Muscle layer of duodenum (tissue), 2 donors: Measurements from ENCODE around the gene CASS4.

Source experiments
- H3K27ac ChIP-seq: one replicate; pipeline ENCODE4 v1.7.0; 2013; ENCODE audit warnings: mild to moderate bottlenecking, low read length
- H3K27me3 ChIP-seq: one replicate; pipeline ENCODE4 v1.7.0; 2013; ENCODE audit warnings: low read depth, mild to moderate bottlenecking, control low read depth, low read length
- H3K36me3 ChIP-seq, 2 donors: one replicate each; pipeline ENCODE4 v1.7.0; 2013; ENCODE audit warnings: low read length in 2 of 2, control low read depth in 1 of 2, mild to moderate bottlenecking in 1 of 2; ENCODE audit not compliant: insufficient read depth in 2 of 2, control insufficient read depth in 1 of 2
- H3K4me1 ChIP-seq, 2 donors: one replicate each; pipeline ENCODE4 v1.7.0; 2013; ENCODE audit warnings: low read length in 2 of 2, mild to moderate bottlenecking in 2 of 2, control low read depth in 1 of 2, moderate library complexity in 1 of 2; ENCODE audit not compliant: insufficient read depth in 2 of 2, control insufficient read depth in 1 of 2
- H3K4me3 ChIP-seq, 2 donors: one replicate each; pipeline ENCODE4 v1.7.0; 2013; ENCODE audit warnings: low read length in 2 of 2, low read depth in 1 of 2, mild to moderate bottlenecking in 1 of 2
- H3K9me3 ChIP-seq, 2 donors: one replicate each; pipeline ENCODE4 v1.7.0; 2013; ENCODE audit warnings: low read length in 2 of 2, control low read depth in 1 of 2, mild to moderate bottlenecking in 1 of 2; ENCODE audit not compliant: control insufficient read depth in 1 of 2
- donor health status: healthy.

Gene CASS4

GRCh38 chr20:56412473-56412790 lies 372 bp downstream of the CASS4 start:
- Histone ChIP-seq H3K27me3 (no peaks in the 10 kb centered on the region), H3K36me3 (peaks cover 2 to 9% of the 10 kb centered on the region in 2 donors), H3K27ac (peak overlapping the region; percentile 84), H3K4me1 (peaks cover 0 to 9% of the 10 kb centered on the region in 2 donors), H3K4me3 (peak overlapping the region; percentile 32 to 40), H3K9me3 (no peaks in the 10 kb centered on the region)

- no peaks in the 10 kb centered on the region for H3K27me3 ChIP-seq
- H3K9me3 ChIP-seq, result no peaks in the 10 kb centered on the region
- H3K27ac ChIP-seq, result peak overlapping the region; percentile 84
- peaks cover 0 to 9% of the 10 kb centered on the region in 2 donors for H3K4me1 ChIP-seq
- peak overlapping the region; percentile 32 to 40 for H3K4me3 ChIP-seq
- H3K36me3 ChIP-seq, result peaks cover 0 to 4% of the 10 kb centered on the region in 2 donors
Measured at GRCh38 chr20:56412949-56413348, 889 bp downstream of the CASS4 start.

- Histone ChIP-seq H3K27me3 (no peaks in the 10 kb centered on the region), H3K27ac (no peak overlapping the region), H3K4me1 (peaks cover 0 to 4% of the 10 kb centered on the region in 2 donors), H3K9me3 (no peaks in the 10 kb centered on the region), H3K36me3 (no peaks in the 10 kb centered on the region), H3K4me3 (no peak overlapping the region)
Measured at GRCh38 chr20:56414842-56415765, 3.0 kb downstream of the CASS4 start.

DNA sequence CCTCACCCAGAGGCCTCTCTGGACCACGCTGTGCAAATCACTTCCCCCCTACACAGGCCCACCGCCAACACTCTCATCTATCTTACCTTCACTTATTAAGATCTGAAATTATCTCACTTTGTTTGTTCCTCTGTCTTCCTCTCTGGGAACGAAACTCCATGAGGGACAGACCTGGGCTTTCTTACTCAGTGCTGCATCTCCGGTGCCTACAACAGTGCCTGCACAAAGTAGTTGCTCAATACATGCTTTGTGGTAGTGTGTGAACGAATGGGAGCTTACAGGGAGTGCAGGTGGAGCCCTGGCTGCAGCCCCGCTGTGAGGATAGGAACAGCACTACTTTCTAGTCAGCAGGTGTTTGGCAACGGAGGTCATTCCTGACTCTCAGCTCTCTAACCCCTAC lies 5.3 kb downstream of the CASS4 start:
- Histone ChIP-seq H3K9me3 (no peaks in the 10 kb centered on the region), H3K4me3 (no peak overlapping the region), H3K36me3 (no peaks in the 10 kb centered on the region), H3K27ac (no peak overlapping the region), H3K4me1 (no peaks in the 10 kb centered on the region), H3K27me3 (no peaks in the 10 kb centered on the region)

DNA sequence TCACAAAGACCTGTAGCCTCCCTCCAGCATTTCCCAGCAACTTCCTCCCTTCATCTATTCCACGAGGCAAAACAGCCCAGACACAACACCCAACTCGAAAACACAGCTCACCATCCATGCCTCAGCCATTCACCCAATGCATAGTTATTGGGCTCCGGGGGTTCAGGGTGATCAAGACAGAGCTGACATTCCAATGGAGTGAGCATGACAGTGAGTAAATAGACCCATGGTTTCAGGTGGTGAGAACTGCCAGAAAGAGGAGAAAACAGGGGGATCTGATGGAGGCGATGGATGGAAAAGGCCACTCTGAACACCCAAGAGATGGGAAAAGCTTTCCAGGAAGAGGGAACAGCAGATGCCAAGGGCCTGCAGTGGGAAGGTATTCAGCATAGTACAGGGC lies 5.9 kb downstream of the CASS4 start:
- Histone ChIP-seq H3K9me3 (no peaks in the 10 kb centered on the region), H3K27me3 (no peaks in the 10 kb centered on the region), H3K4me1 (peaks cover 0 to 3% of the 10 kb centered on the region in 2 donors), H3K4me3 (no peak overlapping the region), H3K36me3 (no peaks in the 10 kb centered on the region), H3K27ac (peak overlapping the region; percentile 6)

DNA sequence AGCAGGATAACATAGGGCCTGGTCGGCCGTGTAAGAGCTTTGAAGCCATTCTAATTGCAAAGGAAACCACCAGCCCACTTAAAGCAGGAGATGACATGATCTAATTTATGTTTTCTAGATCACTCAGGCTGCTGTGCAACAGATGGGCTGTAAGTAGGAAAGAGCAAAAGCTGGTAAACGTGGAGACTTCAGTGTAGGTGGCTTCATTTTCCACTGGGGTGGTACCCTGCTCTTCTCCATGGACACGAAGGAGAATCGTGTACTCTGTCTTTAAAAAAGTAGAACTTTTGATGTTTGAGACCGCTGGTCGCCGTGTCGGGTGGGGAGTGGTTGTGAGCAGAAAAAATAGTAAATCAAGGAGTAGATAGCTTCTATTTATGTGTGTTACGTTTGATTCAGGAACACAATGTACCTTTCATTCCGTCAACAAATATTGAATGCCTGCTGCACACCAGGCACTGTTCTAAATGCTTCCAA lies 6.4 kb downstream of the CASS4 start:
- Histone ChIP-seq H3K27ac (peak overlapping the region; percentile 6), H3K4me1 (peaks cover 0 to 3% of the 10 kb centered on the region in 2 donors), H3K9me3 (no peaks in the 10 kb centered on the region), H3K27me3 (no peaks in the 10 kb centered on the region), H3K36me3 (no peaks in the 10 kb centered on the region), H3K4me3 (no peak overlapping the region)

- Histone ChIP-seq H3K4me3 (no peak overlapping the region), H3K36me3 (no peaks in the 10 kb centered on the region), H3K27me3 (no peaks in the 10 kb centered on the region), H3K9me3 (no peaks in the 10 kb centered on the region), H3K27ac (no peak overlapping the region), H3K4me1 (peaks cover 0 to 3% of the 10 kb centered on the region in 2 donors)
Measured at GRCh38 chr20:56420028-56420427, 8.0 kb downstream of the CASS4 start.

DNA sequence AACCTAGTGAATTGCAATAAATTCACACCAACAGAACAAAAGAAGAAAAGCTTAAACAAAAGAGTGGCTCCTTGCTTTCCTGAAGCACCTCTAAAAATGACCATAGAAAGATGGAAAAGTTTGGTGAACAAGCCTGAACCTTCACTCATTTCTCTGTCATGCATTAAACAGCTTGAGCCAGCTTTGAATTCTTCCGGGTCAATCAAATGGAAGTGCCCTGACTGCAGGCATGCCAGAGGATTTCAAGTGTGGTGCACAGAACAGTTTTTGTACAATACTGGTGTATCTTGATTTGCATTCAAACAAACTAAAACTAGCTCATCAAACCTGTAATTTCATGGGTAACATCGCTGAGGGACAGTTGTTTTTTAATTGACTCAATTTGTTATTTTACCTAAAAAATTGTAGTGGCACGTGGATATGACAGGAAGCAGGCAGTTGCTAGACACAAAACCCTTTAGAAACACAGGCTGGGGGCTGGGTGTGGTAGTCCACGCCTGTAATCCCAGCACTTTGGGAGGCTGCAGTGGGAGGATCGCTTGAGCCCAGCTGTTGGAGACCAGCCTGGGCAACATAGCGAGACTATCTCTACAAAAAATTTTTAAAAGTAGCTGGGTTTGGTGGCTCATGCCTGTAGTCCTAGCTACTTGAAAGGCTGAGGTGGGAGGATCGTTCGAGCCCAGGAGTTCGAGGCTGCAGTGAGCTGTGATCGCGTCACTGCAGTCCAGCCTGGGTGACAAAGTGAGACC lies 9.1 kb downstream of the CASS4 start:
- Histone ChIP-seq H3K27me3 (no peaks in the 10 kb centered on the region), H3K4me3 (no peak overlapping the region), H3K27ac (no peak overlapping the region), H3K36me3 (no peaks in the 10 kb centered on the region), H3K9me3 (no peaks in the 10 kb centered on the region), H3K4me1 (peaks cover 0 to 3% of the 10 kb centered on the region in 2 donors)

DNA sequence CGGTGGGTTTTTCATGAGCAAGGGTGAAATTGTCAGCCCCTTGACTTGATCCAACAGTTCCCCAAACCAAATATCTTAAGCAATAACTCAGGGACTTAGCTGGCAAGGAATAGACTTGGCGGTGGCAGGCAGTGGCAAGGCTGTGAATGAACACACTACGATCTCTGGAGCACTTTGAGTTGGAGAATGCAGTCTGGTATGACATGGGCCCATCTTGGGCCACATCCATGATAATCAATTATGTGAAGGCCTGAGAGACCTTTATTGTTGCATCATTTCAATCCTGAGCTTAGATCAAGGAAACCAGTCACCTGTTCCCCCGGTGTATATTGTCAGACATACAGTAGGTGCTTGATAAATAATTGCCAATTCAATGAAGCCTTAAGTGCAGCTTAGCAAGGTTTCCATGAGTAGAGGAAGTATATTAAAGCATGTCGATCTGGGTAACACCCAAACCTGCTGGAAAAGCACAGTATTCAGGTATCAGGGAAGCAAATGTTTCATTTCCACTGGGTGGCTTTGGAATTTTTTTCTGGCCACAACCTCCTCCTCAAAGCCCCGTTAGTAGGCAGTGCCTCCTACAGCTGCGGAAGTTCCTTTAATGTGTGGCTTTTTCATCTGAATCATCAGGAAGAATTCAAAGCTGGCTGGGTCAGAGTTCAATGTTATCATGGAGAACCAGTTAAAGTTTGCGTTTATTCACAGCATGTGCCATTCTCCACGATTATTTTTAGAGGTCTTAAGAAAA lies 10.2 kb downstream of the CASS4 start:
- no peaks in the 10 kb centered on the region for H3K9me3 ChIP-seq
- H3K4me1 ChIP-seq, result peaks cover 0 to 3% of the 10 kb centered on the region in 2 donors
- H3K4me3 ChIP-seq, result no peak overlapping the region
- H3K27me3 ChIP-seq, result no peaks in the 10 kb centered on the region
- H3K36me3 ChIP-seq, result no peaks in the 10 kb centered on the region
- no peak overlapping the region for H3K27ac ChIP-seq

DNA sequence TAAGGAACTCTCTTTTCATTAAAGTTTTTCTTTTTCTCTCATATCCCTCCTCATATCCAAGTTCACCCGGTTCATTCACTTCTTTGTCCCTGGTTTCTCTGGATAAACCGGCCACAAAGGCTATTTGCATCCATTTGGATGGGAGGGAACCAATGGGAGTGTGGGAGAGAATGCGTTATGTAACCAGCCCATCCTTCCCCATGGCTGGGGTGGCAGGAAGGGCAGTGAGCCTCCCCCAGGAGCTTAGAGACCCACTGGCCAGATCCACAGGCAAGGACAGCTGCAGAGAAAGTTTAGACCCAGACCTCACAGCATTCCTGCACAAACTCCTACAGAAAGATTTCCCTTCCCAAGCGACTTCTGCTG lies 10.7 kb downstream of the CASS4 start:
- Histone ChIP-seq H3K27me3 (no peaks in the 10 kb centered on the region), H3K4me1 (peaks cover 0 to 3% of the 10 kb centered on the region in 2 donors), H3K9me3 (no peaks in the 10 kb centered on the region), H3K27ac (peak overlapping the region; percentile 1), H3K4me3 (no peak overlapping the region), H3K36me3 (no peaks in the 10 kb centered on the region)

DNA sequence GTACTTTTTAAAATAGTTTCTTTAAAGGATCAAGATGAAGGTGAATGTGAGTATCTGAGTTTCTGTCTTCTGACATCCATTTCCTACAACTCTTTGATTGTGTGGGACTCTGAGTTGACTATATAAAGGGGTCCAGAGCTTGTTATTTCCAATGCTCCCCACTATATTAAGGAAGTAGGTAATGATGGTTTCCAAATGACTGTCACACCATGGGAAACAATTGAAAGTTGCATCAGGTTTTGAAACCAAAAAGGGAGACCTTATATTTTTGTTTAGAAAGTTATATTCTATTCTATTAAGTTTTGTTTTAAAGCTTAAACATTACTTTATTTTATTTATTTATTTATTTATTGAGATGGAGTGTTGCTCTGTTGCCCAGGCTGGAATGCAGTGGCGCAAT lies 11.2 kb downstream of the CASS4 start:
- H3K4me3 ChIP-seq, result no peak overlapping the region
- no peaks in the 10 kb centered on the region for H3K36me3 ChIP-seq
- no peaks in the 10 kb centered on the region for H3K9me3 ChIP-seq
- H3K4me1 ChIP-seq, result peaks cover 0 to 4% of the 10 kb centered on the region in 2 donors
- peak overlapping the region; percentile 1 for H3K27ac ChIP-seq
- H3K27me3 ChIP-seq, result no peaks in the 10 kb centered on the region
